ENCODE measurements around the gene ABCB11. TPM values are rescaled to one million over a fixed set of nuclear protein-coding genes. Genes with fewer than 3 reads are reported as not detected.
A peak's percentile ranks its signal among the peaks of the same experiment; 100 is the strongest.

ABCB11 gene
- total and polyA plus RNA-seq, 9 of the 15 experiments (the other 6 are each of a cell fraction or from before 2014, with no cell fraction given), result 0.04 to 0.51 (median 0.10) TPM; not detected in 1

- TF ChIP-seq ZNF407 (IDR thresholded peaks at IDR 0.05; ENCODE audit: low read depth), result no peak
- no peak for TF ChIP-seq ZNF282 (CRISPR knock-in tag; IDR thresholded peaks at IDR 0.05)
- TF ChIP-seq SIN3B (IDR thresholded peaks at IDR 0.05; ENCODE audit: low read depth), result no peak
- TF ChIP-seq ZNF408 (CRISPR knock-in tag; IDR thresholded peaks at IDR 0.05; ENCODE audit: low read depth), result no peak
- TF ChIP-seq EP300 (IDR thresholded peaks at IDR 0.05; ENCODE audit: low read length), result peak; percentile 48; the same call in 1 of the 2 replicates
- TF ChIP-seq MEIS2 (IDR thresholded peaks at IDR 0.05; ENCODE audit: partially characterized antibody), result peak; percentile 64
- TF ChIP-seq NCOA2 (IDR thresholded peaks at IDR 0.05; ENCODE audit: partially characterized antibody in 2 of 2), result no peak
- no peak for TF ChIP-seq CHD1 (IDR thresholded peaks at IDR 0.05; ENCODE audit: low read length)
- peak; percentile 82 for TF ChIP-seq TCF3 (CRISPR knock-in tag; IDR thresholded peaks at IDR 0.05)
- no peak for TF ChIP-seq CCAR2 (IDR thresholded peaks at IDR 0.05; ENCODE audit: low read depth, low read length)
- no peak for TF ChIP-seq CC2D1A (IDR thresholded peaks at IDR 0.05)
- TF ChIP-seq, protein P1, sequence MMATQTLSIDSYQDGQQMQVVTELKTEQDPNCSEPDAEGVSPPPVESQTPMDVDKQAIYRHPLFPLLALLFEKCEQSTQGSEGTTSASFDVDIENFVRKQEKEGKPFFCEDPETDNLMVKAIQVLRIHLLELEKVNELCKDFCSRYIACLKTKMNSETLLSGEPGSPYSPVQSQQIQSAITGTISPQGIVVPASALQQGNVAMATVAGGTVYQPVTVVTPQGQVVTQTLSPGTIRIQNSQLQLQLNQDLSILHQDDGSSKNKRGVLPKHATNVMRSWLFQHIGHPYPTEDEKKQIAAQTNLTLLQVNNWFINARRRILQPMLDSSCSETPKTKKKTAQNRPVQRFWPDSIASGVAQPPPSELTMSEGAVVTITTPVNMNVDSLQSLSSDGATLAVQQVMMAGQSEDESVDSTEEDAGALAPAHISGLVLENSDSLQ (IDR thresholded peaks at IDR 0.05), result peak; percentile 56
- 0 out of 4 replicates have a peak, but pooled peaks of 1 of the 2 experiments have one; percentile 8 for TF ChIP-seq KDM1A (IDR thresholded peaks at IDR 0.05)
- no peak for TF ChIP-seq ZNF140 (CRISPR knock-in tag; IDR thresholded peaks at IDR 0.05)
These were observed 28.9 kb downstream of the ABCB11 start (continued) for GRCh38 chr2:169002161-169002738.
